GM10266 (cell line): Measurements from ENCODE around the gene NAXE.
"Not testable (repeated sequence)": the region's sequence is repeated elsewhere in the genome, so short reads cannot be mapped to it uniquely, and the experiment has no call there.

Experiments
- DNase-seq: peaks from one replicate; pipeline ENCODE4 v3.0.0; 2012; ENCODE audit errors: extremely low spot score
- CTCF ChIP-seq: IDR thresholded peaks from 2 replicates; pipeline ENCODE4 v1.5.1; 2012; ENCODE audit warnings: mild to moderate bottlenecking, low read depth; ENCODE audit not compliant: control insufficient read depth, insufficient read depth; ENCODE audit errors: missing control alignments

NAXE gene

GRCh38 chr1:156623946-156624813, 32.6 kb downstream of the NAXE start:
- no peak for DNase-seq
- TF ChIP-seq CTCF = peak; percentile 50

DNA sequence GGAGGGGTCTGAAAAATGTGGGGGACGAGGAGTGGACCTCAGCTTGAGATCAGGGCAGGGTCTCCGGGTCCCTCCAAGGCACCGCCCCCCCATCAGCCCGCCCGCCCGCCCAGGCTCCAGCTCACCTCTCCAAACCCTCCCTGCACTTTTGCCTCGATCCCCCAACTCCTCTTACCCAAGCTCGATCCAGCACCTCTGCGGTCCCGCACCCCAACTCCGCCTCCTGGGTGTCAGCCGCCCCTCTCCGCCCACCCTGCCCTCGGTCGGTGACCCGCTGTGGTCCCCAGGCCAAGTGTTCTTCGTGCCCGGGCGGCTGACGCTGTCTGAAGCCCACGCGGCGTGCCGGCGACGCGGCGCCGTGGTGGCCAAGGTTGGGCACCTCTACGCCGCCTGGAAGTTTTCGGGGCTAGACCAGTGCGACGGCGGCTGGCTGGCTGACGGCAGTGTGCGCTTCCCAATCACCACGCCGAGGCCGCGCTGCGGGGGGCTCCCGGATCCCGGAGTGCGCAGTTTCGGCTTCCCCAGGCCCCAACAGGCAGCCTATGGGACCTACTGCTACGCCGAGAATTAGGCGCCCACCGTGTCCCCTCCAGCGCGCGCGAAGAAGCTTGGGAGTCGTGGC, 33.3 kb downstream of the NAXE start:
- TF ChIP-seq CTCF = no peak
- no peak for DNase-seq

DNA sequence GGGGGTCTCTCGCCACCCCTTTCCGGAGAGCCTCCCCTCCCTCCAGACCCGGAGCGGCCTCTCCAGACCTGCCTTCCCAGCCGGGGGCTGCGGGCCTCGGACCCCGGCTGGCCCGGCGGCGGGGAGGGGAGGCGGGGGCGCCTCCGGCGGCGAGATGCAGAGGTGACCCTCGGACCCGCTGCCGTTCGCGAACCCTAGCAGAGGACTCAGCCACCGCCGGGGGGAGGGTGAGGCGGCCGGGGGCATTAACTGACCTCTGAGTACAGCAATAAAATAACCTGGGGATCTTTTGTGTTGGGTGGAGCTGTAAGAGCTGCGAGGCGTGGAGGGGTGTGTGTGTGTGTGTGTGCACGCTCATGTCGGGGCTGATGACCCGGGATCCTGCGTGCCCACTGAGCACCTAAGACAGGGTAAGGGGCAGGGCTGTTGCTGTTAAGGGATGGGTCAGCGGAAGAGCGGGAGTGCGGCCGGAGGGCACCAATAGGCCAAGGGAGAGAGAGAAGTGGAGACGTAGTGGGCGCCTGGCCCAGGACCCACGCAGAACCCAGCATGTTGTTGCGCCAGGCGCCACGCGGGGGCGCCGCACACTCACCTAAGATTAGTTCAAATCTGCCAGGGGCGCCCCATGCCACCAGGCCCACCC, 34.0 kb downstream of the NAXE start:
- peak; percentile 71 for TF ChIP-seq CTCF
- peak; percentile 67 for DNase-seq

DNA sequence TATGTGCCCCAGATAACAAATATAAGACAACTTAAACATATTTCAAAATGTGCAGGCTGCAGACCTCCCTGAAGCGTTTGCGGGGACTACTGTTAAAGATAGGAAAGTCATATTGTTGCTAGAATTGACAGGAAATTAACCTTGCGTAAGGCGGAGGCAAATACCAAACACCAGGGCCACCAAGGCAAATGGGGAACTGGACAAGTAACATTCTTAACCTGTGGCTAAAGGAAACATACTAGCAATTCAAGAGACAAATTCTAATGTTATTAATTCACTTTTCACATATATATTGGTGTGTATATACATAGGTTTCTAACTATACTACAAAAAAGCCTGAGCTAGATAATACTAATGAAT, 34.5 kb downstream of the NAXE start:
- no peak for TF ChIP-seq CTCF
- no peak for DNase-seq

GRCh38 chr1:156627313-156627880, 35.8 kb downstream of the NAXE start:
- peak; percentile 57 for DNase-seq
- peak; percentile 76 for TF ChIP-seq CTCF

DNA sequence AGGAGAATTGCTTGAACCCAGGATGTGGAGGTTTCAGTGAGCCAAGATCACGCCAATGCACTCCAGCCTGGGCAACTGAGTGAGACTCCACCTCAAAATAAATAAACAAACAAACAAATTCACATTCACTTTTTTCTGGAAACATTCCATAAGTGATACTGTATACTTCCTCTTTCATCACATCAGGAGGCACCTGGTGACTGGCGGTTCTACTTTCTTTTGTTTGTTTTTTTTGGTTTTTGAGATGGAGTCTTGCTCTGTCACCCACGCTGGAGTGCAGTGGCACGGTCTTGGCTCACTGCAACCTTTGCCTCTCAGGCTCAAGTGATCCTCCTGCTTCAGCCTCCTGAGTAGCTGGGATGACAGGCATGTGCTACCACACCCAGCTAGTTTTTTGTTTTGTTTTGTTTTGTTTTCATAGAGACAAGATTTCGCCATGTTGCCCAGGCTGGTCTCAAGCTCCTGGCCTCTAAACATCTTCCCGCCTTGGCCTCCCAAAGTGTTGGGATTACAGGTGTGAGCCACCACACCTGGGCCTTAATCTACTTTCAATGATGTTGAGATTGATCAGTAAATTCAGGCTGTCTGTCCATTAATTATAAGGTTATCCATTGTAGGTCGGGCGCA, 38.4 kb downstream of the NAXE start:
- DNase-seq = no peak
- no peak for TF ChIP-seq CTCF

GRCh38 chr1:156631152-156631551, 39.6 kb downstream of the NAXE start:
- not testable (repeated sequence) for DNase-seq
